Retinal pigment epithelial cell (primary cell): Measurements from ENCODE around the gene GALNT18.

Source experiments
- DNase-seq: peaks from one replicate; pipeline ENCODE4 v3.0.0-alpha.2; 2010; ENCODE audit warnings: low read depth
- H3K4me3 ChIP-seq: 2 replicates; pipeline ENCODE4 v1.5.1; 2011; ENCODE audit warnings: mild to moderate bottlenecking, low read length, control low read depth, moderate library complexity
- TF ChIP-seq, protein P1 (sequence below): conservative IDR thresholded peaks from 2 replicates; pipeline ENCODE4 v1.5.1; 2011; ENCODE audit warnings: low read depth, low read length, control low read depth, inconsistent platforms

Gene GALNT18

DNA sequence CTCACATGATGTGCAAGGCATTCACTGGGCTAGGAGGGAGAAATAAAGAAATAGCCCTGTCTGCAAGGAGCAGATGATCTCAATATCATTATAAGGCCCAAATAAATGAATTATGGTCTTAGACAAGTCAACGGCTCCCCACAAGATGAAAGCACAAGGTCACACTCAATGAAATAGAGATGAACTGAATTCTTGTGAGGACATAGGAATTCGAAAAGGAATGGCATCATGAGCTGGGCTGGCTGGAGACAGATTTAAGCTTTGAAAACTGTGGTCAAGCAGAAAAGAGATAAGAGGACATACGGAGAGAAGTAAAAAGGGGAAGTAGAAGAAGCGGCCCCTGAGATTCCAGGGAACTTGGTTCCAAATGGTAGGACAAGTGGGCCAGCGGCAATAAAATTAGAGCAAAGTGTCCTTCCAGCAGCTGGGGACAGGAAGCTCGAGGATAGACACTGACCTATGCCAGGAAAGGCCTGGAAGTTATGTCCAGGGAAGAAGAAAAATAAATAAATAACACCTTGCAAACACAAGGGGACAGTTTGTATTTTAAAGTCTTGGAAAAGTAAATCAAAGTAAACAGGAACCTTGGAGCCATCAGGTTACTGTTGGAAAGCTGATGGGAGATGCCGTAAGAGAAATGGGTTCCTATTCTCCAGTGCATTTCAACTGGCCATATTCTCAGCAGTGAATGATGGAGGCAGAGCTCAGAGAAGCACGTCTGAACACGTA lies 37.8 kb downstream of the GALNT18 start:
- TF ChIP-seq, protein P1, sequence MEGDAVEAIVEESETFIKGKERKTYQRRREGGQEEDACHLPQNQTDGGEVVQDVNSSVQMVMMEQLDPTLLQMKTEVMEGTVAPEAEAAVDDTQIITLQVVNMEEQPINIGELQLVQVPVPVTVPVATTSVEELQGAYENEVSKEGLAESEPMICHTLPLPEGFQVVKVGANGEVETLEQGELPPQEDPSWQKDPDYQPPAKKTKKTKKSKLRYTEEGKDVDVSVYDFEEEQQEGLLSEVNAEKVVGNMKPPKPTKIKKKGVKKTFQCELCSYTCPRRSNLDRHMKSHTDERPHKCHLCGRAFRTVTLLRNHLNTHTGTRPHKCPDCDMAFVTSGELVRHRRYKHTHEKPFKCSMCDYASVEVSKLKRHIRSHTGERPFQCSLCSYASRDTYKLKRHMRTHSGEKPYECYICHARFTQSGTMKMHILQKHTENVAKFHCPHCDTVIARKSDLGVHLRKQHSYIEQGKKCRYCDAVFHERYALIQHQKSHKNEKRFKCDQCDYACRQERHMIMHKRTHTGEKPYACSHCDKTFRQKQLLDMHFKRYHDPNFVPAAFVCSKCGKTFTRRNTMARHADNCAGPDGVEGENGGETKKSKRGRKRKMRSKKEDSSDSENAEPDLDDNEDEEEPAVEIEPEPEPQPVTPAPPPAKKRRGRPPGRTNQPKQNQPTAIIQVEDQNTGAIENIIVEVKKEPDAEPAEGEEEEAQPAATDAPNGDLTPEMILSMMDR = no peak
- no peak for DNase-seq
- H3K4me3 ChIP-seq = no peak overlapping the region

DNA sequence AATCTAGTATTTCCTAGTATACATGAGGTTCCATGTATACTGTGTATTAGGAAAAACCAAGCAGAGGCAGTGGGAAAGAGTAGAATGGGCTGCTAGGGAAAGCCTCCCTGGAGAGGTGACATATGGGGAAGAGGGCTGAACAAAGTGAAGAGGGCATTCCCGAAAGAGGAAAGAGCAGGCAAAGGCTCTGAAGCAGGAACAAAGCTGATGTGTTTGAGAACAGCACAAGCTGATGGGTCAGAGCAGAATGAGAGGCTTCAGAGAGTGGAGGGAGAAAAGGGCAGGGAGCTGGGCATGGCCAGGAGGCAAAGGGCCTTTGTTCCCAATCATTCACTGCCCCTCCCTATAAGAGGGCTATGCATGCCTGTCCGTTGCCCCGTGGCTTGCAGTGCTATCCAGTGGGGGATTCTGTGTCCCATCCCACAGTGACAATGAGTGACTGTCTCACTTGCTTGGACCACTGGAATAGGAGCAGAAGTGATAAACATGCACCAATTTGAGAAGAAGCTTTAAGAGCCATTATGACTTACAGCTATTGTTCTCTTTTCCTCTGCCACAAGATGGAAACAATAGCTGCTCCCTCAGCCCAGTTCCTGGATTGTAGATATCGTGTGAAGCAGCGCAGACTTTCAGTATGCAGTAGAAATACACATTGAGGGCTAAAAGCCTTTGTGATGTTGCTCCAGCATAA lies 39.6 kb downstream of the GALNT18 start:
- no peak overlapping the region for H3K4me3 ChIP-seq
- TF ChIP-seq, protein P1 = no peak
- no peak for DNase-seq

DNA sequence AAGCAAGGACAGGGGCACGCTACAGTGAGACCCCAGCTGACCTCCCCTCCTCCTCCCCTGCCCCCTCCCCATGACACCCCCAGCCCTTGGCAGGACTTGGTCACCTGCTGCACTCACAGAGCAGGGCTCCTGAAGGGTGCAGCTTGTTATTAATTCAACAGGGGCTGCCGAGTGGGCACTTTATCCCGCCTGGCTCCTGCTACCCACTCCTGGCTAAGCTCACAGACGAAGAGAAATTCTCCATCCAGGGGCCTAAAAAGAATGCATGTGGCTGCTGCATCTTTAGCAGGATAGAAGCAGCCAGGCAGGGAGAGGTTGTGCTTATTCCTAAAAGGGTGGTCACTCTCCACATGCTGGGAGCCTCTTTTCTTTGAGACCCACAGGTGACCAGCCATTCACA lies 40.3 kb downstream of the GALNT18 start:
- TF ChIP-seq, protein P1 = no peak
- H3K4me3 ChIP-seq = no peak overlapping the region
- no peak for DNase-seq

DNA sequence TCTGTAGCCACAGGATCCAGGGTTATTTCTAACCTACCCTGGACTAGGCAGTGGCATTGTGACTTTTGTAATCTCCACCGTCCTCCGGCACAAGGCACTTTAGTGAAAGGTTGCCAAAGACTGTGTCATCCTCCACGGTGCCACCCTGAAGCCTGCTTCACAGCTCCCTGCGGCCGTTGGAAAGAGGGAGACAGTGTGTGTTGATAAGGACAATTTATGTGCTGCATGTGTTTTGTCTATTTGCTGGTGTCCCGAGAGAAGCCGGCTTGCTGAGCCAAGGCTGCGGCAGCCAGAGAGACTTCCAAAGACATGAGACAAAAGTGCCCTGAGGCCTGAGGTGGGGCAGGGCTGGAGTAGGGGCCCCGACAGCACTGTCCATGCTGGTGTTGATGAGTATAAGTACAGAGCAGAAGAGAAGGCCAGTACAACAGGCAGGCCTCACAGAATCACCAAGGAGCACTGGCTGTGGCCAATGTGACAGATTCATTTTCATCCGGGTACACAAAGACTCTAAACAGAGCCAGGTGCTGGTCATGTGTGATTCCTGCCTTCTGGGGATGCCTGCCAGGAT lies 40.9 kb downstream of the GALNT18 start:
- TF ChIP-seq, protein P1 = no peak
- no peak for DNase-seq
- H3K4me3 ChIP-seq = no peak overlapping the region

DNA sequence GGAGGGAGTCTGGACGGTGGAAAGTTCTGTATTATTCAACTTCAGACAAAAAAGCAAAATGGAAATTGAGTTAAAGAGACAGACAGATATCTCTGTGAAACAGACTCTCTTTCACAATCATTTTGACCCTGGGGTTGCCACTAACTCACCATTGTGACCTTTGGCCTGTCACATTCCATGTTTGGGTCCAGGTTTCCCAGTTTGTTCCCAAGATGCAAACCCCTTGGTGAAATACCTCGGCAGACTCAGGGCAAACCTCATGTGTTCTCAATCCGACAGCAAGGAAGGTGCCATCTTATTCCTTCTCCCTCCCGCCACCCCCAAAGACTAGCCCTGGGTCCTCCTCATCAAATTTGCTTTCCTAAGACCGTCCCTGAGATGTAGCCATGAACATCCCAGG lies 41.8 kb downstream of the GALNT18 start:
- DNase-seq = no peak
- TF ChIP-seq, protein P1 = no peak
- no peak overlapping the region for H3K4me3 ChIP-seq

DNA sequence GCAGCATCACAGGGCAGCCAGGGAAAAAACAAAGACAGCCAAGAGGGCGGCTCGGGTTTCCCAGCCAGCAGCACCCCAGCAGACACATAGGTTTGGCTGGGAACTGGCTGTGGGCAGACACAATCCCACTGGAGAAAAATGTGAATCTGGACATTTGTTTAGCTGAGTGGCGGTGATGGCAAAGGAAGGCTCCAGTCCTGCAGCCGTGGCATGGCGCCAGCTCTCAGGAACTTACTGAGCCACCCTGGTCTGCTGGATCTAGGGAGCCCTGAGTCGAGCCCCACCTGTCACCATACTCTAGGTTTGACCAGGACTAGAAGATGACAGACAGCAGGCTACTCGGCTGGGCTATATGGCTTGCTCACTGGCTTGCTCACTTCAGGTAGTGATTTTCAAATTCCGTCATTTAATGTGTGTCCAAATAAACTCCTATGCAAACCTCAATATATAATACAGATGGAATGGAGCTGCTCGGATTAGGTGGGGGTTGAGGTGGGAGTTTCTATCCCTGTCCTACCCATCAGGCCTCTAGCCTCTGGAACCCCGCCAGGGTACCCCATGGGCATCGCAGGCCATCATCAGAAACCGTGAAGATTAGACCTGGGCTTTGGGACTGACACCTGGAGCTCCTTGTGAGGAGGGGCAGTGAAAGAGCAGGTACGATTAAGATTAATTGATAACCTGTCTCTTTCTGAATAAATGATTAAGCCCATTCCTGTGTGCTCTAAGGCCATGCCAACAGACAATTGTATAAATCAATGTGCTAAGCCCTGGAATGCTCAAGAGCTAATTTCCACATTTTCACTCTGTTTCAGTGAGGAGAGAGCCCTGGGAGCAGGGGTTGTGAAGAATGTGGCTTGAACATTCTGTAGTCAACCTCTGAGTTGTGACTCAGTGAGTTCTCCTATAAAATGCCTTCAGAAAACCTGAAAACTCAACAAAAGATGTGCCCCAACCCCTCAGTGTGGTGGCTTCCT lies 42.5 kb downstream of the GALNT18 start:
- no peak for DNase-seq
- TF ChIP-seq, protein P1 = no peak
- no peak overlapping the region for H3K4me3 ChIP-seq
